Endothelial cell of umbilical vein (primary cell): ENCODE measurements around the gene DNASE1L1. TPM values are rescaled to one million over a fixed set of nuclear protein-coding genes. Genes with fewer than 3 reads are reported as not detected.
A peak's percentile ranks its signal among the peaks of the same experiment; 100 is the strongest.

ENCODE experiments used
- BruUV-seq: library from RNA; stranded (reverse); fragments of 400-500 nt; replicated peaks from 2 replicates; lab custom pipeline; 2021; lab: Mats Ljungman, UMichigan
- CTCF ChIA-PET: fragments of 300-600, 350-600 bp; sonication (Branson Sonifier 250); formaldehyde crosslinking; loops from one replicate; lab custom pipeline; 2021; ENCODE audit warnings: antibody characterized with exemption, inconsistent platforms; lab: Charles Lee
- POLR2A ChIA-PET: fragments of 300-600, 350-600 bp; sonication (Branson Sonifier 250); formaldehyde crosslinking; loops from one replicate; lab custom pipeline; 2021; ENCODE audit warnings: antibody characterized with exemption, inconsistent platforms; lab: Charles Lee
- DNase-seq: peaks from one replicate; pipeline ENCODE4 v3.0.0-alpha.2; 2011; ENCODE audit warnings: low read depth, low spot score
- FAIRE-seq: peaks from 2 replicates; lab custom pipeline; 2011; peaks lifted over from hg19 to GRCh38; lab: Jason Lieb, UNC
- H2AFZ ChIP-seq: 2 replicates; pipeline ENCODE4 v1.6.0; 2012; ENCODE audit warnings: low read depth, low read length, control low read depth, inconsistent platforms
- H3K27ac ChIP-seq: 2 replicates; pipeline ENCODE4 v1.5.1; 2011; ENCODE audit warnings: low read depth, mild to moderate bottlenecking, control low read depth, low read length, moderate library complexity; ENCODE audit not compliant: insufficient read depth
- H3K27me3 ChIP-seq, 2 experiments: 2 replicates each; pipeline versions ENCODE4 v1.6.0 to v1.6.1; 2011; ENCODE audit warnings: low read length in 2 of 2, mixed read lengths in 1 of 2; ENCODE audit not compliant: control insufficient read depth in 2 of 2, insufficient read depth in 2 of 2
- H3K36me3 ChIP-seq, 2 experiments: 2 replicates in 1 of 2; 3 replicates in 1 of 2; pipeline ENCODE4 v1.5.1; 2011; ENCODE audit warnings: low read length in 2 of 2, mild to moderate bottlenecking in 1 of 2, moderate library complexity in 1 of 2; ENCODE audit not compliant: control insufficient read depth in 2 of 2, insufficient read depth in 2 of 2; ENCODE audit errors: extremely low read depth in 1 of 2
- H3K4me1 ChIP-seq: 3 replicates; pipeline ENCODE4 v1.5.1; 2011; ENCODE audit warnings: mild to moderate bottlenecking, low read length; ENCODE audit not compliant: control insufficient read depth, insufficient read depth; ENCODE audit errors: extremely low read depth
- H3K4me2 ChIP-seq: 2 replicates; pipeline ENCODE4 v1.6.1; 2011; ENCODE audit warnings: low read length, control low read depth, mixed read lengths; ENCODE audit not compliant: insufficient read depth
- H3K4me3 ChIP-seq, 3 experiments: fragments of 200-600 bp in 1 of 3; sonication (generic), shearing (Covaris generic) in 1 of 3; replicated peaks in 1 of 3; 2 replicates each; pipeline ENCODE4 v1.5.1; 2011 to 2016; ENCODE audit warnings: control low read depth in 3 of 3, low read length in 3 of 3, mild to moderate bottlenecking in 2 of 3, inconsistent platforms in 1 of 3, low read depth in 1 of 3, moderate library complexity in 1 of 3; ENCODE audit not compliant: insufficient read depth in 1 of 3
- H3K79me2 ChIP-seq: 2 replicates; pipeline ENCODE4 v1.6.0; 2012; ENCODE audit warnings: low read length, inconsistent platforms; ENCODE audit not compliant: control insufficient read depth, insufficient read depth
- H3K9ac ChIP-seq: replicated peaks from 2 replicates; pipeline ENCODE3; 2011; ENCODE audit warnings: low read length, control low read depth; ENCODE audit not compliant: insufficient read depth; ENCODE audit errors: extremely low read depth
- H3K9me1 ChIP-seq: replicated peaks from 3 replicates; pipeline ENCODE4 v1.6.0; 2011; ENCODE audit warnings: mild to moderate bottlenecking, low read length; ENCODE audit not compliant: control insufficient read depth, insufficient read depth; ENCODE audit errors: extremely low read depth
- H3K9me3 ChIP-seq: replicated peaks from 2 replicates; pipeline ENCODE4 v1.5.1; 2012; ENCODE audit warnings: low read length, inconsistent platforms; ENCODE audit not compliant: control insufficient read depth, insufficient read depth
- H4K20me1 ChIP-seq: replicated peaks from 2 replicates; pipeline ENCODE3; 2011; ENCODE audit warnings: mild to moderate bottlenecking, low read length; ENCODE audit not compliant: control insufficient read depth, insufficient read depth; ENCODE audit errors: extremely low read depth
- CTCF ChIP-seq, 2 donors: IDR thresholded peaks; 1 replicate in 1 of 2; 2 replicates in 1 of 2; pipeline ENCODE4 v1.5.1; 2011; ENCODE audit warnings: low read length in 2 of 2, mild to moderate bottlenecking in 2 of 2, moderate library complexity in 2 of 2, control low read depth in 1 of 2, inconsistent platforms in 1 of 2, low read depth in 1 of 2; ENCODE audit not compliant: insufficient read depth in 1 of 2; ENCODE audit errors: extremely low read depth in 1 of 2
- EZH2 ChIP-seq: IDR thresholded peaks from 2 replicates; pipeline ENCODE4 v1.6.1; 2012; ENCODE audit warnings: borderline replicate concordance, low read depth, mild to moderate bottlenecking, moderate library complexity, low read length, inconsistent platforms; ENCODE audit not compliant: severe bottlenecking
- FOS ChIP-seq: IDR thresholded peaks from 2 replicates; pipeline ENCODE4 v1.6.1; 2011; ENCODE audit warnings: mild to moderate bottlenecking, low read length, moderate library complexity, borderline replicate concordance; ENCODE audit not compliant: insufficient read depth
- GATA2 ChIP-seq: IDR thresholded peaks from 2 replicates; pipeline ENCODE4 v1.7.0; 2011; ENCODE audit warnings: low read depth, mild to moderate bottlenecking, moderate library complexity, mixed read lengths, low read length; ENCODE audit not compliant: insufficient read length, insufficient read depth
- JUN ChIP-seq: IDR thresholded peaks from 2 replicates; pipeline ENCODE4 v1.6.1; 2011; ENCODE audit warnings: borderline replicate concordance, low read depth; ENCODE audit not compliant: insufficient read length, insufficient read depth
- MYC ChIP-seq: IDR thresholded peaks from one replicate; pipeline ENCODE4 v1.6.1; 2011; ENCODE audit warnings: mild to moderate bottlenecking, low read depth, low read length
- POLR2A ChIP-seq: IDR thresholded peaks from 2 replicates; pipeline ENCODE4 v1.6.1; 2012; ENCODE audit warnings: low read depth, mild to moderate bottlenecking, control low read depth, low read length
- POLR2AphosphoS5 ChIP-seq: IDR thresholded peaks from 2 replicates; pipeline ENCODE4 v1.6.1; 2012; ENCODE audit warnings: low read depth, mild to moderate bottlenecking, control low read depth, low read length, moderate library complexity; ENCODE audit not compliant: insufficient read depth
- dilution Hi-C: fragments of 300-500 bp; cut with MboI; formaldehyde crosslinking; loops from one replicate; pipeline ENCODE4 v1.15.0; 2019; ENCODE audit warnings: low sequenced_read_pairs; ENCODE audit not compliant: extremely low pct_ligation_motif_present
- intact Hi-C: fragments of 100-400 bp; cut with micrococcal nuclease; formaldehyde crosslinking; loops from one replicate; pipeline ENCODE4 v1.10.0; 2022
- polyA plus RNA-seq, 4 experiments: library from polyadenylated mRNA; depleted of rRNA in 3 of 4; stranded (reverse) in 3 of 4; unstranded in 1 of 4; fragments of >200 nt; gene quantifications; 2 replicates each; pipeline versions ENCODE4 v1.2.1 to v1.2.3, GENCODE V29; 2011 to 2012; ENCODE audit warnings: missing spikeins in 1 of 4
- total RNA-seq: library from RNA; stranded (reverse); gene quantifications from 2 replicates; pipeline ENCODE4 v1.2.3, GENCODE V29; 2021
- TF ChIP-seq, protein P1 (sequence below): IDR thresholded peaks from 2 replicates; pipeline ENCODE4 v1.6.1; 2011; ENCODE audit not compliant: insufficient read depth, insufficient read length

Gene DNASE1L1
- total and polyA plus RNA-seq, 2 donors (not counting 3 experiments of a cell fraction or from before 2014, with no cell fraction given) = 61.5 to 84.9 TPM

DNA sequence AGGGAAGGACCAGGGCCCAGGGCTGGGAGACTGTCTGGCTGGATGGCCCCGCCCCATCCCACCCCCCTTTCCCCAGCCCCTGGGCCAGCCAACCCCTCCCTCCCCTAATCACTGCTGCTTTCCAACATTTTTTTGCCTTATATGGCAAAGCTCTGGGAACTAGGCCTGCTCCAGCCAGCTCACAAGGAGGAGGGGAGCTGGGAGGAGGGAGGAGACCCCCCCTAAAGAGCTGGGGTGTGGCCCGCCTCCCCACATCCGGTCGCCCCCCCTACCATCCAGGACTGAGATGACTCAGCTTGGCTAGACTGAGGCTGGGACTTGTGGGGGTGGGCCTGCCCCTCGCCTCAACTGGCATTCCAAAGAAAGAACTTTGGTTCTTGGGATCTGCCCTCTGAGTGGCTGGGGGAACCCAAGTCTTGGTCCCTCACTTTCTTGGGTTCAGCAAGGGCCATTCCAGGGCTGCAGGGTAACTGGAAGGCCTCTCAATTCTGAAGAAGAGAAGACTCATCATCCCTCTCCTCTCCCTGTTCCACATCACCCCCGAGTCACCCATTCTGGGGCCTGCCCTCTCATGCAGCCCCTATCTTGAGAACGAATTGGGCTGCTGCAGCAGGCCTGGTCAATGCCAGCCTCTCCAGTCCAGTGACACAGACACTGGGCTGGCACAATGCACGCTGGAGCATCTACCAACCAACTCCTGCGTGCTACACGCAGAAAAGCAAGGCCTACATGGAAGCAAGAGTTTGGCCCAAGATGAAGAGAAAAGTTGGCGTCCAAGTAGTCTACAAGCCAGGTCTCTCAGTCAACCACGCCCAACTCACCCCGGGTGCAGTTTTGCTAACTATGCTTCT is 39.4 kb downstream of the DNASE1L1 start:
- H3K4me3 ChIP-seq = peak overlapping the region; percentile 82 to 99 (median 91)
- DNase-seq (peak; percentile 92), FAIRE-seq (peak; percentile 96)
- dilution Hi-C loops = no loop called here
- no peaks in the 10 kb centered on the region for H3K27me3 ChIP-seq
- H3K4me1 ChIP-seq = peaks cover 27% of the 10 kb centered on the region
- no peak overlapping the region for H2AFZ ChIP-seq
- POLR2A ChIA-PET = interaction anchor here (0.6 to 1.4 kb wide), 3 partner anchors 9 to 441 kb away, joined by 3 to 4 read pairs (median 4); partner anchors contain the start of genes EMD and RPL10
- H3K4me2 ChIP-seq = peak overlapping the region; percentile 78
- TF ChIP-seq POLR2A (peak; percentile 41), POLR2AphosphoS5 (peak; percentile 71), MYC (no peak), GATA2 (no peak), FOS (peak; percentile 73), EZH2 (no peak), CTCF (IDR thresholded peaks at IDR 0.05; ENCODE audit: extremely low read depth in 1 of 2, insufficient read depth in 1 of 2, low read depth in 1 of 2, low read length in 2 of 2) (no peak), JUN (peak; percentile 16)
- TF ChIP-seq, protein P1, sequence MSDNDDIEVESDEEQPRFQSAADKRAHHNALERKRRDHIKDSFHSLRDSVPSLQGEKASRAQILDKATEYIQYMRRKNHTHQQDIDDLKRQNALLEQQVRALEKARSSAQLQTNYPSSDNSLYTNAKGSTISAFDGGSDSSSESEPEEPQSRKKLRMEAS = no peak
- TSS peak; percentile 98 for BruUV-seq
- CTCF ChIA-PET = no interaction called here
- H3K79me2 ChIP-seq = peaks cover 64% of the 10 kb centered on the region
- H3K36me3 ChIP-seq = peaks cover 13 to 25% of the 10 kb centered on the region in 2 experiments
- intact Hi-C loops = loop anchor here (1.0 to 5.0 kb wide), 2 partner anchors 9 to 38 kb away; partner anchors contain the start of gene DNASE1L1
- no peaks in the 10 kb centered on the region for H4K20me1 ChIP-seq
- H3K27ac ChIP-seq = peak overlapping the region; percentile 91
- peak overlapping the region; percentile 97 for H3K9ac ChIP-seq
- H3K9me3 ChIP-seq = no peaks in the 10 kb centered on the region
- no peaks in the 10 kb centered on the region for H3K9me1 ChIP-seq
